ENCODE results near the gene RUSC2. TPM values are rescaled to one million over a fixed set of nuclear protein-coding genes. Genes with fewer than 3 reads are reported as not detected.

RUSC2 gene
- total and polyA plus RNA-seq, 2 of the 13 experiments (the other 11 are each of a cell fraction or from before 2014, with no cell fraction given) = 2.8 to 3.3 TPM

GRCh38 chr9:35490155-35490909 lies 421 bp downstream of the RUSC2 start (continued):
- TF ChIP-seq PRDM4 (CRISPR knock-in tag; IDR thresholded peaks at IDR 0.05; ENCODE audit: borderline replicate concordance) (no peak), ZNF441 (CRISPR knock-in tag; IDR thresholded peaks at IDR 0.05; ENCODE audit: borderline replicate concordance) (no peak), ZBTB21 (CRISPR knock-in tag; IDR thresholded peaks at IDR 0.05) (no peak), HMGA1 (CRISPR knock-in tag; conservative IDR thresholded peaks at IDR 0.05) (no peak), ZNF530 (CRISPR knock-in tag; IDR thresholded peaks at IDR 0.05; ENCODE audit: low read depth) (no peak), FIP1L1 (IDR thresholded peaks at IDR 0.05; ENCODE audit: borderline replicate concordance, insufficient read depth, low read depth, low read length) (no peak), NR2F1 (CRISPR knock-in tag; IDR thresholded peaks at IDR 0.05) (no peak), MEF2D (CRISPR knock-in tag; IDR thresholded peaks at IDR 0.05) (no peak), ATM (IDR thresholded peaks at IDR 0.05; ENCODE audit: borderline replicate concordance) (no peak), U2AF1 (optimal IDR thresholded peaks at IDR 0.05; ENCODE audit: low read depth, low read length) (peak; percentile 61), STAT6 (CRISPR knock-in tag; IDR thresholded peaks at IDR 0.05; ENCODE audit: borderline replicate concordance) (no peak), EED (CRISPR knock-in tag; IDR thresholded peaks at IDR 0.05) (no peak), ZFP36L2 (CRISPR knock-in tag; IDR thresholded peaks at IDR 0.05) (no peak), SRSF4 (IDR thresholded peaks at IDR 0.05; ENCODE audit: low read depth, low read length, poor library complexity, severe bottlenecking) (no peak), GATAD1 (CRISPR knock-in tag; IDR thresholded peaks at IDR 0.05) (no peak; the same call in 1 of the 2 replicates), RARA (CRISPR knock-in tag; IDR thresholded peaks at IDR 0.05) (no peak; the same call in 1 of the 2 replicates), RELA (CRISPR knock-in tag; IDR thresholded peaks at IDR 0.05) (no peak), RBM39 (IDR thresholded peaks at IDR 0.05; ENCODE audit: low read depth, low read length, poor library complexity, severe bottlenecking) (no peak), CREB1 (IDR thresholded peaks at IDR 0.05) (no peak), CREB1 (CRISPR knock-in tag; IDR thresholded peaks at IDR 0.05) (no peak), ZNF720 (CRISPR knock-in tag; IDR thresholded peaks at IDR 0.05) (no peak), NCOA2 (CRISPR knock-in tag; IDR thresholded peaks at IDR 0.05) (no peak), FOXP1 (IDR thresholded peaks at IDR 0.05) (no peak), FOXP1 (CRISPR knock-in tag; IDR thresholded peaks at IDR 0.05) (no peak), RAD21 (CRISPR knock-in tag; IDR thresholded peaks at IDR 0.05) (no peak), REXO4 (CRISPR knock-in tag; IDR thresholded peaks at IDR 0.05; ENCODE audit: borderline replicate concordance) (no peak), ZBTB20 (CRISPR knock-in tag; IDR thresholded peaks at IDR 0.05; ENCODE audit: borderline replicate concordance, low read depth) (no peak)
